Measurements from ENCODE around the gene ITPR3.
A peak's percentile ranks its signal among the peaks of the same experiment; 100 is the strongest.

ITPR3 gene

DNA sequence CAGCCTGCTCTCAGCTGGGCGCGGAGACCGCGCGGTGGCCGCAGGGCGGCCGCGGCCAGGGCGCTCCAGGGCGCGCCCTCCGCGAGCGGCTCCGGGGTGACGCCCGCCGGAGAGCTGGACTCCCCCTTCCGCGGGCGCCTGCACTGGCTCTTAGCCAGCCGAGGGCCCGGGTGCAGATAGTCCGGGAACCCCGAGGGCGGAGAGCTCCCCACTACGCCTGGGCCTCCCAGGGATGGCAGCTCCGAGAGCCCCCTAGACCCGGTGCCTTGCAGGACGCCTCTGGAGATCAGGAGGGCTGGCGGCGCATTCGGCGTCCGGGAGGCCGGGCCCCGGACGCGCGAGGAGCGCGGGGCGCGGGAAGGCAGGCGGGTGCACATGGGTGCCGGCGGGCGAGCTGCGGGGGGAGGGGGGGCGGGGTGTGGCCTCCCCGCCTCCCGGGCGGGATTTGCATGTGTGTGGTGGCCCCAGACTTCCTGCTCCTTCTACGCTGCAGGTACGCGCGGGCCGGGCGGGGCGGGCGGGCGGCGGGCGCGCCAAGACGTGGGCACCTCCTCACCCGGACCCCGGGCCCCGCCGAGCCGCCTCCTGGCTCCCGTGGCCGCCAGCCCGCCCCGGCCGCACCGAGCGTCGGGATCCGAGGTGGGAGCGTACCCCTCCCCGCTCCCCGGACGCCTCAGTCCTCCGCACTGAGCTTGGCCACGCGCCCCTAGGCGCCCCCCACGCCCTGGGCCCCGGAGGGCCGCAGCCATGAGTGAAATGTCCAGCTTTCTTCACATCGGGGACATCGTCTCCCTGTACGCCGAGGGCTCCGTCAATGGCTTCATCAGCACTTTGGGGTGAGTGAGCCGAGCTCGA lies at the start of gene ITPR3:
Gene ITPR3, plus strand, starts transcription at position 467 of the 855 bp plus-strand sequence. Its CDS starts 281 bp downstream, at position 748.
- peak; percentile 62 for DNase-seq

DNA sequence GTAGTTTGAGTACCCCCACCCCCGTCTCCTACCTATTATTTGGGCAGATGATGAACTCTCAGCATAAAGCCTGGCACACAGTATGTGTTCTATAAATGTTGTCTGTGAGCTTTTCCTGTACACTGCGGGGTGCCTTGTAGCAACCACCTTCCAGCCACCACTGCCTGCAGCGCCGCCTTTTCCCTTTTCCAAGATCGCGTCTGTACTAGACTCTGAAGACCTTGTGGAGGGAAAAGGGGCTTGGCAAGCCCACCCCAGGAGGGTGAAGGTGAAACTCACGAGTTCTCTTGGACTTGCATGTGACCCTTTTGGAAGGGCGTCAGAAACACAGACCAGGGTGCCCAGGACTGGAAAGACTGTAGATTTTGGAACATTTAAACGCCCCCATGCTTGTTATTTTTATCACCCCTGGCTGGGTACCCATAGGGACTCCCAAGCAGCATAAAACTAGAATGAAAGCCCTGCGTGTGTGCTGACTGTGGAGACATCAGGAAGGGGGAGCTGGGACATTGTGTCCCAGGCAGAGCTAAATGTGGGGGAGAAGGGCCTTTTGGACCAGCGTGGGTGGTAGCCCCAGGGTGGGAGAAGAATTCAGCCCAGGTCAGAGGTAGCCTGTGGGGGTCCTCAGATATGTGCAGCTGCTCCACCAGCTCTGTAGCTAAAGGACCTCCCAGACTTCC lies 49.3 kb upstream of the ITPR3 start:
- no peak for DNase-seq

DNA sequence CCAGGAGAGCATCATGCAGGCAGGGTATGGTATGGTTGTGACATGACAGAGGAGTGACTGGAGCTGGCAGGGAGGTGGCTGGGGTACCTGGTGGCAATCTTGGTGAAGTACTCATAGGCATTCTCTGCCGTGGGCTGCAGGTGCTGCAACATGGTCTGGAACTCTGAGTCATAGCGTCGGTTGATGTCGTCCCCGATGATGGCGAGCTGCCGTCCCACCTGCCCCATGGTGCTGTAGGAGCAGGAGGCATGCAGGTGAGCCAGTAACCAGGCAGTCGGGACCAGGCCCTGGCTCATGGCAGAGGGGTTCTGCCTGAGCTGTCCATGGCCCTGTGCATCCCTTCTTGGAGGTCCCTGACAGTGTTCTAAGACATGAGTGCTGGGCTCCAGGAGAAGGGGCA lies 45.9 kb upstream of the ITPR3 start:
- no peak for DNase-seq

DNA sequence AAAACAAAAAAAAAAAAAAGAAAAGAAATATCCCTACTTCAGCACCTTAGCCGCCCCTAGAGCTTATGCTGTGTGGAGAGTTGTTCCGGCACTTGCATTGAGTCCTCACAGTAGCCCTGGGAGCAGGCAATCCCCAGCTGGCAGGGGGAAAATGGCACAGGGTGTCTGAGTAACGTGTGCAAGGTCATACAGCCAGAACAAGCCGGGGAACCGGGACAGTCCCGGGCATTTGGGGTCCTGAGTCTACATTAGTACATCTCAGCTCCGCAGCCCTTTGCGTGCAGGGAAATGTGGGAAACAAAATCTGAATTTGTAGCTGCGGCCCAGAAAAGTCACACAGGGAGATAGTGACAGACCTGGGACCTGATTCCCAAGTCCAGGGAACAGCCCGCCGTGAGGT lies 44.5 kb upstream of the ITPR3 start:
- DNase-seq: no peak

DNA sequence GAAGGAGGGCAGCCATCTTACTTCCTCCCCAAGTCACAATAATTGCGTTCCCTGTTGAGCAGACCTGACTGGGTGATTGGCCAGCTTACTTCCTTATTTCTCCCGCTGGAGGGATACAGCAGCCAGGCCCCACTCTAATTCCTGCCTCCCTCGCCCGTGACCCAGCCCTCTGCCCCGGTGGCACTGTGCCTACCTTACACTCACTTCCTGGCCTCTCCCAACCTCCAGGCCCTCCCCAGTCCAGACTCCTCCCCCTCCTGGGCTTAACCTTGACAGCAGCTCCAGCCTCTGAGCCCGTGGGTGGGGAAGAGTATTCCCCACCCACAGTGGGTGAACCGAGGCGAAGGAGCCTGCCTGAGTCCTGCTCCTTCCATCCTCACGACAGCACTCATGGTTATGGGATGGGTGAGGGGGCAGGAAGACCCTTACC lies 44.0 kb upstream of the ITPR3 start:
- no peak for DNase-seq

DNA sequence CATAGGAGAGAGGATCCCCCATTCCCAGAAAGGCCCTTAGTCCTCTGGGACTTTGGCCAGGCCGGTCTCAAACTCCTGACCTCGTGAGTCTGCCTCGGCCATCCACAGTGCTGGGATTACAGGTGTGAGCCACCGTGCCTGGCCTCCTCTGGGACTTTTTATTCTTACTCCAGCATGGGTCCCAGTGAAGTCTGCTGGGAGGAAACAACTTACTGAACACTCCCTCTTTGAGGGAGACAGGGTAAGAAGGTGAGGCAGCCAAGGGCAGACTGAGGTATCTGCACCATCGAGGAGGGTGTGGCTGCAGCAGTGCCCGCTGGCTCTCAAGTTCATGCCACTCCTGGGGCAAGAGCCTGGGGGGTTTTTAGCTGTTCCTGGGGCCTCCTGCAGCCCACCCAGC lies 43.4 kb upstream of the ITPR3 start:
- no peak for DNase-seq

DNA sequence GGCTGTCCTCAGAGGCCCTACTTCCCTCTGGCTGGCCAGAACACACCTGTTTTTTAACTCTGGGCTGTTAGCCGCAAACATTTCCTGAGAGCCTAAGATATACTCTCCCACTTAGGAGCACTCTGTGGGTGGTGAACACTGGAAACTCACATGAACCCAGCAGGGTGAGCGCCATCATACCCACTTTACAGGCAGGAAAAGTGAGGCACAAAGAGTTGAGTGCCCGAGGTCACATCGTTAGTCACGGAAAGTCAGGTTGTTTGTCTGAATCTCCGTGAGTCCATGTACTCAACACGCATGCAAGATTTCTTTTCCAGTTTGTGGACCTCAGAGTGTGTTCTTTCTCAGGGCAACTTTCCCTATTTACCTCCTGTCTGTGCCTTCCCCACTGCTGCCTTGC lies 43.0 kb upstream of the ITPR3 start:
- no peak for DNase-seq

DNA sequence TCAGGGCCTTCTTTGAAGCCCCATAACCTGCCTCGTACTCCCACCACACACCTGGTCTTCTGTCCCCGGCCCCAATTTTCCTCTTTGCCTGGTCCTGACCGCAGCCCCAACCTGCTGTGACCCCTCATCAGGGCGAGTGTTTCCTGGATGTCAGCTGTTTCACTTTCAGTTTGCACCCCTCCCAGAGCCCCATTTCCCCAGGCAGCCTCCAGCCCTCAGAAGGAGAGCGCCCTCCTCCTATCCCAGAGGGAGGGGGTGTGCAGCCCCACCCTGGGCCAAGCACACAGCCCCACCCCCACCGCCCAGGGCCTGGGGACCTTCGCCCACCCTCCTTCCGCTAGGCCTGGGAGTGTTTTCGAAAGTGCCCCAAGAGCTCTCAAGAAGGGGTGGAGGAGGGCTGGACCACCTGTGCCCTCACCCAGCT lies 42.5 kb upstream of the ITPR3 start:
- DNase-seq: no peak

DNA sequence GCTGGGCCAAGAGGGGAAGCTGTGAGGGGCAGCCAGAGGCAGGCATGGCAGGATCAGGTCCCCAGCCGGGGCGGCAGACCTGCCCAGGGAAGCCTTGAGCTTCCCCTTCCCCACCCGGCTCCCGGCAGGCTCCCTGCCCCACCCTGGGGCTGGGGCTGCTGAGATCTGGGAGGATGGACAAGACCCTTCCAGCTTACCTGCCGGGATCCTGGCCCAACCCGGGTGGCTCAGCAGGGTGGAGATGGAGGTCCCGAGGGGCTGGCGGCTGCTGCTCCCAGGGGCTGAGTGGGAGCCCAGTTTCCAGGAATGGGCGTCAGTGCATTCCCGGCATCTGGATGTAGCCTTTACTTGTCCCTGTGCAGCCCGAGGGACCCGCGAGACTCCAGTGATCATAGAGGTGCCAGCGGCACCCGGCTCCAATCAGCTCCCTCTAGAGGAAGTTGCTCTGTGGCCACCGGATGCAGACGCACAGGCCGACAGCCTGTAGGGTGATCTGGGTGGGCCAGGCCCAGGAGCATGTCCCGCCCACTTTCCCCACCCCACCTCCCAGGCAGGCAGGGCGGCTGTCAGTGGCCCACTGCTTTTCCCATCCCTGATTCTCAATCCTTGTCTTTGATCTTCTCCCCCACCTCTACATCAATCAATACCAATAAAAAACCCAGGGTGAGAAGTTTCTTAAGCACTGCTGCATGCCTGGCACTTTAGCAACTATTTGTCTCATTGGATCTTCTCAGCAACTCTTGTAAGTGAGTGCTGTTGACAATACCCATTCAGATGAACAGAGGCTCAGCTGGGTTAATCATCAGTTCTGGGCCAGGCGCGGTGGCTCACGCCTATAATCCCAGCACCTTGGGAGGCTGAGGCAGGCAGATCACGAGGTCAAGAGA lies 41.1 kb upstream of the ITPR3 start, which contains the start of gene BAK1:
Gene BAK1, minus strand, starts transcription at position 449 of the 887 bp plus-strand sequence. CDS start 2,672 bp downstream, outside the sequence.
- peak; percentile 89 for DNase-seq

DNA sequence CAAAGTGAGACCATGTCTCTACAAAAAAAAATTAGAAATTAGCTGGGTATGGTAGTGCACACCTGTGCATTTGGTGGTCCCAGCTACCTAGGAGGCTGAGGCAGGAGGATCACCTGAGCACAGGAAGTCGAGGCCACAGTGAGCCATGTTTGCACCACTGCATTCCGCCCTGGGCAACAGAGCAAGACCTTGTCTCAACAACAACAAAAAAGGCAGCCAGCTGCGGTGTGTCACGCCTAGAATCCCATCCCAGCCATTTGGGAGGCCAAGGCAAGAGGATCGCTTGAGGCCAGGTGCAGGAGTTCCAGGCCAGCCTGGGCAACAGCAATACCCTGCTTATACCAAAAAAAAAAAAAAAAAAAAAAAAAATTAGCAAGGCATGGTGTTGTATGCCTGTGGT lies 39.9 kb upstream of the ITPR3 start:
- DNase-seq: no peak

DNA sequence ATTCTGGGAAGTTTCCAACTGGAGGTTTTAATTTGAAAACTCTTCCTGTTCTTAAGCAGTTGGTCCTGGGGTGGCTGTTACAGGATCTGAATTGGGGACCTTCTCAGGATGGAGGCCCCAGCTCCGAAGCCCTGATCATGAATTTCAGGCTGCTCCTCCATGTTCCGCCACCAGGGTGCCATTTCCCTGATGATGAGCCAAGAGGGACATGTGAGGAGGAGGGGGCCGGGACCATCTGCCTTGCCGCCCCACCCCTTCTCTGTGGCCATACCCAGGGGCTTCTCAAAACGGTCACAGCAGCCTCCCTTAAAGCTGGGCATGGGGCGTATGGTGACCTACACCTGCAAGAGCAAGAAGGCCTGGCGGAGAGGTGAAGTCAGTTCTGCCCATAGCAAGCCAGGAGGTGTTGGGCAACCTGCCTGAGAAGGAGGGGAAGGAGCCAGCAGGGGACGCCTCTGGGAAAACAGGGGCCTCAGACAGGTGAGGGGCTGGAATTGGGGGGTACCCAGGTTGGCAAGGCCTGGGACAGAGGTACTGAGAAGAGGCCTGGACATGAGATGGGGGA lies 37.4 kb upstream of the ITPR3 start:
- DNase-seq: no peak

DNA sequence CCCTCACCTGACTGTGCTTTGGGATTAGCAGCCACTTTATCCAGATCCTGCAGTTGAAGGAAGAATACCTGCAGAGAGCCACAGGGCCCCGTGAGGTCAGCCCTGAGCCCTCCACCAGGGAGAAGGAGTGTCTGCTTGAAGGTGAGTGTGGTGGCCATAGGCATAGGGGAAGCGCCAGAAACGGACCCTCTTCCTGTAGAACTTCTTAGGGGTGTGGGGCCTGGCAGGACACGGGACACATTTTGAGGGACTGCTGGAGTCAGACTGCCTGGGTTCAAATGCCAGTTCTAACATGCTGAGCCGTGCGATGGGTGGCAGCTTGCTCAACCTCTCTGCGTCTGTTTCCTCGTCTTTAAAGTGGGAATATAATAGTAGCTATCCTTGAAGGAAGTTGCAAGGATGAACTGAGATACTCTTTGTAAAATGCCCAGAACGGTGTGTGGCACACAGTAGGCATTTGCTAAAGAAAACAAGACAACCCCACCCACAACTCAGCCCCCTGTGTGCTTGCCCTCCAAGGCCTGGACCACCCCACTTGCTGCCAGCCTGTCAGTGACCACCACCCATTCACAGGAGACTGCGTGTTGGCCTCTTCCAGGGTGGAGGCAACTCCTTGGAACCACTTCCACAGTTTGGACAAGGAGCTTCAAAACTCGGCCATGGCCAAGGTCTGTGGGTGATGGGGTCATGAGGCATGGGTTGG lies 36.3 kb upstream of the ITPR3 start:
- DNase-seq: no peak

DNA sequence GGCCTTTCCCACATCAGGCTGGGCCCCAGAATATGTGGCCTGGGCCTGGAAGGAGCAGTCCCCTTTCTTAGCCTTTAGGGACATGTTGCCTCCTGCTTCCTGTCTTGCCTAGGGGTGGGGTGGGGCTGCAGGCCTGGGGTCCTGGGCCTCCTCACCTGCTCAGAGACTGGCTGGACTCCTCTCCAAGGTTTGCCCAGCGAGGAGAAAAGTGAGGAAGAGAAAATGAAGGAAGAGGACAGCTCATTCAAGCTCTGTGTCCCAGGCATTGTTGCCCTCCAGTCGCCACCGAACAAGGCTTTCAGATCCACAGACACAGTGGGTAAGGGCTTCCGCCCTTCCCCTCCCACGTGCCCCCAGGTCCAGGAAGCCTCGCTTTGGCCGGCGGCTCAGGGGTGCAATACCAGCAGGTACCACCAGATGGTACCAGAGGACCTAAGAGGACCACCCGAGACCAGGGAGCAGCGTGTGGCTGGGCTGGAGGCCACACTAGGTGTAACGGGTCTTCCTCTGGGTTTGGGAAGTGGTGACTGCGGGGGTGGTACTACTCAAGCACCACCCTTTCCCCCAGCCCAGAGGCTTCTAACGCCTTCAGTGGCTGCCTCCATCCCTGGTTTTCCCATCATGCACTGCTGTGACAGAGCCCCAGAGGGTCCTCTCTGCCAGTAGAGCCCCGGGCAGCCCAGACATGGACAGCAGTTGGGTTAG lies 35.6 kb upstream of the ITPR3 start:
- peak; percentile 75 for DNase-seq

DNA sequence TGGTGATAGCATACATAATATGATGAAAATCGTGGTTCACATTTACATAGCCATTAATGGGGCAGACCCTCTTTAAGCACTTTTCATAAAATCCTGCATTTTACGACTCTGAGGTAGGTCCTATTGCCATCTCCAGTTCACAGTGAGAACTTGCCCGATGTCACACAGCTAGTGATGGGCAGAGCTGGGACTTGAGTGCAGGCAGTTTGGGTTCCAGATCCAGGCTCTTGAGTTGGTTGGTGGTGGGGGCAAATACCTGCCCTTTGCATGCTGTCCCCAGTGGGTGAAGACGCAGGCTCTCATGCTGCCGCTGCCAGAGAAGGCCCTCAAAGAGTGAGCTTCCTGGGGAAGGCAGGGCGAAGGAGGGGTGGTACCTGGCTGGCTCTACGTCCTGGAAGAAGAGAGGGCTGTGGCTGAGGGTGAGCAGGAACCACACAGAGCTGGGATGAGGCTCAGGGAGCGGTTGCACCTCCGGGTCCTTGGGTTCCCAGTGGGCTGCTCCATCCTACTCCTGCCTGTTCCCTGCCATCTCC lies 34.9 kb upstream of the ITPR3 start:
- DNase-seq: no peak

DNA sequence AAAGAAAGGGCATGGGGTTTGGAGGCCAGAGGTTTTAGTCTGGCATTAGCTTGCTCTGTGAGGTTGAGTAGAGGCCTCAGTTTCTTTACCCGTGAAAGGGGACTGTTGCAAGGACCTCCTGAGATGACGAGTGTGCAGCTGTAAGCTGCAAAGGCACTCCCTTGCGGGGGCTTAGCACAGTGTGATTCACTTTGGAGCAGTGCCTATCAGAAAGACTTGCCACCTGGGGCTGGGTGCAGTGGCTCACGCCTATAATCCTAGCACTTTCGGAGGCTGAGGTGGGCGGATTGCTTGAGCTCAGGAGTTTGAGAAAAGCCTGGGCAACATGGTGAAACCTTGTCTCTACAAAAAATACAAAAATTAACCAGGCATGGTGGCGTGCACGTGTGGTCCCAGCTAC lies 33.6 kb upstream of the ITPR3 start:
- no peak for DNase-seq

DNA sequence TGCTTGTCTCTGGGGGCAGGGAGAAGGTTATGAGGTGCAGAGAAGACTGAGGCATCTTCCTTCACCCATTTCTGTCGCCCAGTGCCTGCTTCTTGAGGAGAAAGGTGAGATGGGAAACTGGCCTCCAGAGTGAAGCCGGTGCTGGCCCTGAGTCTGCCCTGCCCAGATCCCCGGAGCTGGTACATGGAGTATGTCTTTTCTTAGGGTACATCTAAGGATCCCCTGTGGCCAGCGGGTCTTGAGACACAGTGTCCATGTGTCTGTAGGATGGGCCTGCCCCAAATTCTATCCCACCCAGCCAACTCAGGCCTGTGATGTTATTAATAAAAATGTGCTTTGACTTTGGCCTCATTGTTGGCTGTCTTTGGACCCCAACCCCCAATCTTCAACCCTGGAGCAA lies 32.2 kb upstream of the ITPR3 start:
- no peak for DNase-seq

DNA sequence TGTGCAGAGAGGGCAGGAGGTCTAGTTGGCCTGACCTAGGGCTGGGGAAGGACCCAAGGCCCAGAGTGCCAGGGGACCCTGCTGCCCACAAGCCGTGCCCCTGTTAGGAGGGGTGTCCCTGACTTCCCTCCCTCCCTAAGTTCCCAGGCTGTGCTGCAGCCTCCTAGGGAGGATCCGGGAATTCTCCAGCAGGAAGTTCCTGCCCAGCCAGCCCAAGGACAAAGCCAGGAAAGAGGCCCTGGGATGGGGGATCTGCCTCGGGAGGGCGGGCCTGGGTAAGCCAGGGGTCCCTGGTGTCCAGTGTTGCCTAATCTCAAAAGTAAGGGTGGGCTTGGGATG lies 31.8 kb upstream of the ITPR3 start:
- no peak for DNase-seq

DNA sequence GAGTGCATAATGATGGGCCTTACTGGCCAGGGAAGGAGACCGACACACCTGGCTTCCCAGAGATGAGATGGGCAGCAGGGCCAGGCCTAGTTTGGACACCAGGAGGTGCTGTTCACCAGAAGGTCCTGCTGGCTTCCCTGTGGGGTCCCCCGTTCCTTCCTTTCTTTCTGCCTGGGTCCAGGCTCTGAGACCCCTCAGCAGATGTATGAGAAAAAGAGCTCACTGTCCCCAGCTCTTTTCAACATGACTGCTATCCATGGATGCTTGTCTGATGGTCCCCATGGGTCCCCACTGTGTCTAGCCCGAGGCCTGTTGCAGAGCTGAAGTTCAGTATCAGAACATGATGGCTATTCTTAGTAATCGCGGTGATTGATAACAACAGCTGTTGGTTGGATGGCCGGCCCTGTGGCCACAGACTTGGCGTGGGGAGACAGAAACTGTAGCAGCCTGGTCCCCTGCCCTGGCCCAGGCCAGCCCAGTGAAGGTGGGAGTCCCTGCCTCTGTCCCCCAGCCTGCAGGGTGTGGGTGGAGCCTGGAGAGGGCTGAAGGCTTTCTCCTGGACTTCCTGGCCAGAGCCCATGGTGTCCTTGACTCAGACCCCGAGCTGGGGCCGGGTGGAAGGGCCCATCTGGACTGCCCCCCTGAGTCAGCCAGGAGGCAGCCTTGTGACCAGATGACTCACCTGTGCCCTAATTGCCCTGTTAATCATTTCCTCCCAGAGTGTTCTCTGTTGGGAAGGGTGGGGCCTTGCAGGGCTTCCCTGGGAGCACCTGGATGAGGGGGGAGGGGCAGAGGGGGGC lies 31.2 kb upstream of the ITPR3 start:
- peak; percentile 32 for DNase-seq

DNA sequence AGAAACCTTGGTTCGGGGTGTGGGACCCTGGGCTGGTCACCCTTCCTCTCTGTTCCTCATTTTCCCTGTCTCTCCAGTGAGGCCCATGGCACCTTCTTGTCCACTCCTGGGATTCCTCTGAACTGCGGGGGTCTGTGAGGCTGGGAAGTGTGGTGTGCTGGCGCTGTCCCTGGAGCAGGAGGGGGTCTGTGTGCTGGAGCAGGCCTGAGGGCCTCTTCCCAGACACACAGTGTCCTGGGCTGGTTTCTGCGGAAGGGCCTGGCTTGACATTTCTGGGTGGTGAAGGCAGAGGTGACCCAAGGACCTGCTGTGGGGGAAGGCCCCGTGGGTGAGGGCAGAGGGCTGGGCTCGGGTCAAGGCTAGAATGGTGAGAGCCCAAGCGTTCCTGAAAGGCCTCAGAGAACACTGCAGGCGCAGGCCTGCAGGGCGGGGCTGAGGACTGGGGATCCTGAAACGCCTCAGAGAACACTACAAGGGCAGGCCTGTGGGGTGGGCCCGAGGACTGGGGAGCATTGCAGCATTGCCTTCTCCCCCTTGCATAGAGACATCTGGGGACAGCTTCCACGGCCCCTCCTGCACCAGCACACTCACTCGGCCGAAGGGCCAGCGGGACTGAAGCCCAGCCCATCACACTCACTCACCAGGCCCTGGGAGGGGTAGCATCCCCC lies 30.5 kb upstream of the ITPR3 start:
- no peak for DNase-seq
